Gastrocnemius medialis (tissue), 4 donors: ENCODE results near the gene GLIS2.
A peak's percentile ranks its signal among the peaks of the same experiment; 100 is the strongest.

Experiments used
- CTCF ChIP-seq, 5 experiments: fragments of 450-650 bp in 3 of 5; fragments of 200-600 bp in 2 of 5; sonication (generic) in 2 of 5; IDR thresholded peaks in 4 of 5; conservative IDR thresholded peaks in 1 of 5; 1 replicate in 4 of 5; 2 replicates in 1 of 5; pipeline ENCODE4 v1.5.1; 2016 to 2019; ENCODE audit warnings: antibody characterized with exemption in 5 of 5, mild to moderate bottlenecking in 3 of 5, moderate library complexity in 3 of 5
- POLR2A ChIP-seq, 2 donors: fragments of 450-650 bp; IDR thresholded peaks; one replicate each; pipeline ENCODE4 v1.6.1; 2017; ENCODE audit warnings: antibody characterized with exemption in 2 of 2, mild to moderate bottlenecking in 2 of 2, moderate library complexity in 2 of 2

- no peak for TF ChIP-seq POLR2A (IDR thresholded peaks at IDR 0.05)
- peak in 2 of 5 experiments; percentile 22 to 37 for TF ChIP-seq CTCF (IDR thresholded peaks at IDR 0.05 in 4 of 5, conservative IDR thresholded peaks at IDR 0.05 in 1 of 5)
Observed at GRCh38 chr16:4309833-4310266, 6.0 kb upstream of the GLIS2 start.
